Omental fat pad (tissue), 4 donors: ENCODE data around the gene EPB41L1. TPM values are rescaled to one million over a fixed set of nuclear protein-coding genes. Genes with fewer than 3 reads are reported as not detected.

Source experiments
- ATAC-seq: fragments of 150-250 bp; one replicate; pipeline ENCODE4 v1.9.1; 2016; ENCODE audit warnings: mild to moderate bottlenecking, moderate library complexity; ENCODE audit not compliant: low FRiP score
- DNase-seq: peaks from one replicate; pipeline ENCODE4 v3.0.0-alpha.2; 2019; ENCODE audit warnings: low spot score
- total RNA-seq, 4 donors: library from RNA; depleted of rRNA; stranded (reverse); fragments of >200 nt; gene quantifications; one replicate each; pipeline ENCODE4 v1.1.0, GENCODE V29; 2016
- TF ChIP-seq, protein P1 (sequence below), 3 donors: fragments of 450-650 bp; IDR thresholded peaks; one replicate each; pipeline ENCODE4 v1.5.1; 2016 to 2017; ENCODE audit warnings: antibody characterized with exemption in 3 of 3, mild to moderate bottlenecking in 3 of 3, moderate library complexity in 2 of 3

Gene EPB41L1
- total RNA-seq, 4 donors from 2014 or later: 27.4 to 55.5 (median 46.0) TPM

DNA sequence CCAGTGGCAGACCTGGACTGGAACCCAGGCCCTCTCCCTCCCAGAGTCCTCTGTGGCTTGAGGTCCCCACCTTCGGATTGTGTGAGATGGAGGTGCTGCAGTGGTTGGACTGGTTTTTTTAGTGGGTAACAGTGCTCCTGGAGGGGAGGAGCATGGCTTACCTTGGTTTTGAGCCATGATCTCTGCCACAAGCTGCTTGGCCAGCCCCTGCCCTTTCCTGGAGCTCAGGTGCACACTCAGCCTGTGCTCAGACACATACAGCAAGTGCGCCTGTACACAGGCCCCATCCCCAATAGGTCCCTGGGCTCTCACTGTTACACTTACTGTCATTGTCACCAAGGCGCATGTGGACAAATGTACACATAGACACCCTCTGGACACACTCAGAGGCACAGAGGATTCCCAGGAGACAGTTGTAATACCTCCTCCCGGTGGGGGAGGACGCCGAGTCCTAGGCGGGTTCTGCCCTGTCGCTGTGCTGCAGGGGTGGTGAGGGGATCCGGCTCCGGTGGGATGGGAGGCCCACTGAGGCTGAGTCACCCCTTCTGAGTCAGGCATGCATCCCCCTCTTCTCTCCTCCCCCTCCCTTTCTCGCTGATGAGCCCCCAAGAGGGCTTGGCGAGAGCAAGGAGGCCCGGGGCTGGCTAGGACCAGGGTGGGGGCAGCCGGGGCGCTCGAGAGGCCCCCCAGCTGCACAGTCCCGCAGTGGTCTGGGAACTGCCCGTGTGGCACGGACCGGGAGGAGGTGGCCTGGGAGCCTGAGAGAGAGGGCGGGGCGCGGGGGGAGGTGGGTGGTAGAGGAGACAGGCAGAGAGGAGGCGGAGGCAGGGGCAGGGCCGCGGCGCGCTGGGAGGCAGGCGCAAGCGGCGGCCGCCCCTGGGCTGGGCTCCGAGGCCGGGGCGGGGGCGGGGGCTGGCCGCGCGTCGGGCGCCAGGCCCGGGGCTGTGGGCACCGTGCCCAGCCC, 522 bp upstream of the EPB41L1 start:
- DNase-seq: peak; percentile 64
- TF ChIP-seq, protein P1, sequence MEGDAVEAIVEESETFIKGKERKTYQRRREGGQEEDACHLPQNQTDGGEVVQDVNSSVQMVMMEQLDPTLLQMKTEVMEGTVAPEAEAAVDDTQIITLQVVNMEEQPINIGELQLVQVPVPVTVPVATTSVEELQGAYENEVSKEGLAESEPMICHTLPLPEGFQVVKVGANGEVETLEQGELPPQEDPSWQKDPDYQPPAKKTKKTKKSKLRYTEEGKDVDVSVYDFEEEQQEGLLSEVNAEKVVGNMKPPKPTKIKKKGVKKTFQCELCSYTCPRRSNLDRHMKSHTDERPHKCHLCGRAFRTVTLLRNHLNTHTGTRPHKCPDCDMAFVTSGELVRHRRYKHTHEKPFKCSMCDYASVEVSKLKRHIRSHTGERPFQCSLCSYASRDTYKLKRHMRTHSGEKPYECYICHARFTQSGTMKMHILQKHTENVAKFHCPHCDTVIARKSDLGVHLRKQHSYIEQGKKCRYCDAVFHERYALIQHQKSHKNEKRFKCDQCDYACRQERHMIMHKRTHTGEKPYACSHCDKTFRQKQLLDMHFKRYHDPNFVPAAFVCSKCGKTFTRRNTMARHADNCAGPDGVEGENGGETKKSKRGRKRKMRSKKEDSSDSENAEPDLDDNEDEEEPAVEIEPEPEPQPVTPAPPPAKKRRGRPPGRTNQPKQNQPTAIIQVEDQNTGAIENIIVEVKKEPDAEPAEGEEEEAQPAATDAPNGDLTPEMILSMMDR (IDR thresholded peaks at IDR 0.05): no peak
- ATAC-seq: peak; percentile 89

DNA sequence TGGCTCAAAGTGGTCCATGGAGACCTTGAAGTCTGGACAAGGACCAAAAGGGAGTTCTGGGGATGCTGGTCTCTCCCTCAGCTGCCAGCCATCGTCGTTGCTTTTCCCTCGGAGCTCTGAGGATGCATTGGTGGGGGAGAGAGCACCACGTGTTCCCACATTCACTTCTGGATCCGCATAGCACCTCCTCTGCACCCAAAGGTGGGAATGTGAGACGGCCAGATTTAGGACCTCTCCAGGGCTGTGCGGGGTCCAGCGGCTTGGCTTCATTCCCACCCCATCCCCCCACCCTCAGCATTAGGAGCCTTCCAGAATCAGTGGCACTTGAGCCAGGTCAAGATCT, 1.1 kb downstream of the EPB41L1 start:
- DNase-seq: no peak
- ATAC-seq: no peak
- TF ChIP-seq, protein P1 (IDR thresholded peaks at IDR 0.05): no peak

DNA sequence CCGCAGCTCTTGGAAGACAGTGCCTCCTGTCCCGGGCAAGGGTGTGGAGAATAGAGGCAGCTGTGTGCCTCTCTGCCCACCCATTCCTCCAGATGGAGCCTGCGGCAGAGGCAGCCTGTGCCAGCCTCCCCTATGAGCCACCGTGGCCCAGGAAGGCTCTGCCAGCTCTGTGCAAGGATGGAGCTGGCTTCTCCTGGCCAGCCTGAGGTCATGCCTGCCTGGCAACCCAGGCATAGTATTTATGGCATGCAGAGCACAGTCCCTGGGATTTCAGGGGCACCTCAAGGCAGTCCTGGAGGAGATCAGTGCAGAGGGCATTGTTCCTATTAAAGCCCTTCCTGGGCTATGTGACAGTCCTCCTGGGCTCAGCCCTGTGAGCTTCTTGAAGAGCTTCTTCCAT, 1.5 kb downstream of the EPB41L1 start:
- ATAC-seq (no peak), DNase-seq (no peak)
- TF ChIP-seq, protein P1 (IDR thresholded peaks at IDR 0.05): no peak

DNA sequence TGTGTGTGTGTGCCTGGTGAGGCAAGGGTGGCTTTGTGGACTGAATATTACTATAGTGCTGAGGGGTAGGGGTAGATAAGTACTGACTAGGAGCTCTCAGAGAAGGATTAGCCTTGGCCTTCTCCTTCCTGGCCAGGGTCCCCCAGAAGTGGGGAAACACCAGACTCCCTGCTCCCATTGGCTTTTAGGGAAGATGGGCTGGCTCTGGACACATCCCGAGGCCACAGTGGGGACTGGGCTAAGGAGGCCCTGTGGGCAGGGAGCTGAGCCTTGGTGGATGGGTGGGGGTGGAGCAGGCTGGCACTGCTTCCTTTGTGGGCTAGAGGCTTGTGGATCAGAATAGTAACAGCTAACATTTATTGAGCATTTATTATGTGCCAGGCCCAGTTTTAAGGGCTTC, 3.1 kb downstream of the EPB41L1 start:
- ATAC-seq (no peak), DNase-seq (no peak)
- TF ChIP-seq, protein P1 (IDR thresholded peaks at IDR 0.05): no peak

DNA sequence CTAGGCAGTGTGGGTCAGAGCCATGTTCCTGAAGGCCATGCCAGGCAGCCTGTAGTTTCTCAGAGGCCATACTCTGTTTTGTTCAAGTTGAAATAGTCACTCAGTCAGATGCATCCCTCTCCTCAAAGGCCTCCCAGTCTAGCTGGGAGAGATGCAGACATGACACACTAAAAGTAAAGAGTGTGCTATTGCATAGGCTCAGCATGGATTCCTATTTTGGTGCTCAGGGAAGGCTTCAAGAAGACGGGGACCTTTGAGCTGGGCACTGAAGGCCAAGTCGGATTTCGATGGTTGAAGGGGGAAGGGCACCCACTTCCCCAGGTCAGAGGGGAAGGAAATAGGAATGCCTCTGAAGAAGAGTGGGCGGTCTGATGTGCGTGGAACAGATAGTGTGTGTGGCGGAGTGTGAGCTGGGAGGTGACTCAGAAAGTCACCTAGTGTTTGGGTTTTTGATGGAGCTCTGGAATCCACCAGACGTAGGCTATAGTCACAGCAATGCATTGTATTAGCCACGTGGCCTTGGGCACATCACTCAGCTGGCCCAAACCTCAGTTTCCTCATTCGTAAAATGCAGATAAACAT, 3.7 kb downstream of the EPB41L1 start:
- DNase-seq (no peak), ATAC-seq (no peak)

DNA sequence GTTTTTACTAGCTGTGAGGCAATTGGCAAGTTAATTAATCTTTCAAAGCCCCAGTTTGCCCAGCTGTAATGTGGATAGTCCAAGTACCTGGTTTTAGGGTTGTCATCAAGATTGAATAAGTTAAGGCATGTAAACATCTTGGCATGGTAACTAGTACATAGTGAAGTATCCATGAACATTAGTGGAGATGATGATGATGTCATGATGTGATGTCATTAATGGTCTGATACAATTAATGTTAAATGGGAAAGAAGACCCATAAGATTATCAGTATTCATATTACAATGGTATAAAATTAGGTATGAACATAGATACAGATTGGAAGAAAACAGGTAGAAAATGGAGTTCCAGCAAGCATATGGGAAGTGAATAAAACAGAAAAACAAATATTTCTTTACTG, 5.3 kb downstream of the EPB41L1 start:
- TF ChIP-seq, protein P1 (IDR thresholded peaks at IDR 0.05): no peak

More for the DNA sequence above, 3.7 kb downstream of the EPB41L1 start:
- TF ChIP-seq, protein P1 (IDR thresholded peaks at IDR 0.05): no peak

More for the DNA sequence above, 5.3 kb downstream of the EPB41L1 start:
- ATAC-seq (no peak), DNase-seq (no peak)
